ENCODE measurements around the gene ZNF282.

- TF ChIP-seq EZH2phosphoT487 (IDR thresholded peaks at IDR 0.05; ENCODE audit: low read depth) (no peak), CTCF (IDR thresholded peaks at IDR 0.05; ENCODE audit: low read depth, low read length) (no peak)
Measured at GRCh38 chr7:149232362-149232761, 37.0 kb downstream of the ZNF282 start.

All from OCI-LY3 (cell line).